ENCODE results near the gene CACNA1I.

GRCh38 chr22:39589875-39590274 is 19.3 kb downstream of the CACNA1I start:
- TF ChIP-seq CTCF (IDR thresholded peaks at IDR 0.05; ENCODE audit: insufficient read depth, low read length, poor library complexity, severe bottlenecking) (no peak), EZH2phosphoT487 (conservative IDR thresholded peaks at IDR 0.05; ENCODE audit: low read length) (no peak)

Measured in SU-DHL-6 (cell line).